NCI-H82 treated with DMSO at 0.1 percent for 48 hours (cell line): Measurements from ENCODE around the gene C5orf47.
A peak's percentile ranks its signal among the peaks of the same experiment; 100 is the strongest.
"Not testable (repeated sequence)": the region's sequence is repeated elsewhere in the genome, so short reads cannot be mapped to it uniquely, and the experiment has no call there.

Experiments used
- DNase-seq: peaks from one replicate; lab custom pipeline; 2025; ENCODE audit not compliant: unreplicated experiment; lab: John Stamatoyannopoulos, UW

The C5orf47 gene

GRCh38 chr5:173969167-173970049 lies 19.6 kb upstream of the C5orf47 start:
- peak; percentile 74 for DNase-seq

- DNase-seq, result no peak
Measured at GRCh38 chr5:173970878-173971650, 17.9 kb upstream of the C5orf47 start.

- no peak for DNase-seq
Measured at GRCh38 chr5:173971681-173972345, 17.2 kb upstream of the C5orf47 start.

- no peak for DNase-seq
Measured at GRCh38 chr5:173972607-173972924, 16.4 kb upstream of the C5orf47 start.

GRCh38 chr5:173972925-173973615 lies 15.9 kb upstream of the C5orf47 start:
- DNase-seq, result peak; percentile 41

GRCh38 chr5:173973616-173973969 lies 15.4 kb upstream of the C5orf47 start:
- DNase-seq, result no peak

- no peak for DNase-seq
Measured at GRCh38 chr5:173974688-173975239, 14.2 kb upstream of the C5orf47 start.

- no peak for DNase-seq
Measured at GRCh38 chr5:173981185-173981761, 7.7 kb upstream of the C5orf47 start.

GRCh38 chr5:173984218-173984617 lies 4.8 kb upstream of the C5orf47 start:
- DNase-seq, result peak; percentile 33

GRCh38 chr5:173989432-173990082 lies 587 bp downstream of the C5orf47 start:
- no peak for DNase-seq

- DNase-seq, result no peak
Measured at GRCh38 chr5:173997331-173997730, 8.4 kb downstream of the C5orf47 start.

GRCh38 chr5:173998531-173998930 lies 9.6 kb downstream of the C5orf47 start:
- DNase-seq, result no peak

GRCh38 chr5:174000076-174000475 lies 11.1 kb downstream of the C5orf47 start:
- DNase-seq, result no peak

GRCh38 chr5:174003795-174004194 lies 14.8 kb downstream of the C5orf47 start:
- DNase-seq, result no peak

- no peak for DNase-seq
Measured at GRCh38 chr5:174008922-174009321, 20.0 kb downstream of the C5orf47 start.

GRCh38 chr5:174010365-174010764 lies 21.4 kb downstream of the C5orf47 start:
- no peak for DNase-seq

- DNase-seq, result no peak
Measured at GRCh38 chr5:174011441-174011840, 22.5 kb downstream of the C5orf47 start.

- DNase-seq, result not testable (repeated sequence)
Measured at GRCh38 chr5:174020069-174020927, 31.3 kb downstream of the C5orf47 start.

GRCh38 chr5:174020928-174021304 lies 31.9 kb downstream of the C5orf47 start:
- DNase-seq, result no peak
